HG03039 (cell line): ENCODE measurements around the gene OSBPL10.
"Not testable (repeated sequence)": the region's sequence is repeated elsewhere in the genome, so short reads cannot be mapped to it uniquely, and the experiment has no call there.

Experiments used
- ATAC-seq: cut with Tn5 transposase; IDR thresholded peaks from one replicate; pipeline ENCODE4 v1.9.1; 2021; ENCODE audit warnings: mild to moderate bottlenecking, moderate library complexity; ENCODE audit not compliant: unreplicated experiment

Gene OSBPL10

GRCh38 chr3:31815631-31816440 is 165.2 kb downstream of the OSBPL10 start:
- ATAC-seq: no peak

- no peak for ATAC-seq
These were observed 166.1 kb downstream of the OSBPL10 start for GRCh38 chr3:31815006-31815405.

GRCh38 chr3:31813686-31814085 is 167.4 kb downstream of the OSBPL10 start:
- ATAC-seq: no peak

- no peak for ATAC-seq
These were observed 167.9 kb downstream of the OSBPL10 start for GRCh38 chr3:31813197-31813596.

- ATAC-seq: no peak
These were observed 170.1 kb downstream of the OSBPL10 start for GRCh38 chr3:31810991-31811433.

GRCh38 chr3:31808143-31808720 is 172.8 kb downstream of the OSBPL10 start:
- no peak for ATAC-seq

- ATAC-seq: no peak
These were observed 176.6 kb downstream of the OSBPL10 start for GRCh38 chr3:31804251-31805051.

- no peak for ATAC-seq
These were observed 177.9 kb downstream of the OSBPL10 start for GRCh38 chr3:31802981-31803740.

- no peak for ATAC-seq
These were observed 180.6 kb downstream of the OSBPL10 start for GRCh38 chr3:31800436-31800835.

- no peak for ATAC-seq
These were observed 182.2 kb downstream of the OSBPL10 start for GRCh38 chr3:31798840-31799239.

GRCh38 chr3:31793821-31794220 is 187.2 kb downstream of the OSBPL10 start:
- ATAC-seq: no peak

GRCh38 chr3:31791090-31791430 is 190.0 kb downstream of the OSBPL10 start:
- no peak for ATAC-seq

GRCh38 chr3:31790193-31791089 is 190.6 kb downstream of the OSBPL10 start:
- no peak for ATAC-seq

- ATAC-seq: no peak
These were observed 191.6 kb downstream of the OSBPL10 start for GRCh38 chr3:31789429-31789828.

- no peak for ATAC-seq
These were observed 195.3 kb downstream of the OSBPL10 start for GRCh38 chr3:31785734-31786133.

GRCh38 chr3:31785286-31785685 is 195.8 kb downstream of the OSBPL10 start:
- no peak for ATAC-seq

- ATAC-seq: not testable (repeated sequence)
These were observed 197.2 kb downstream of the OSBPL10 start for GRCh38 chr3:31783851-31784250.

- ATAC-seq: not testable (repeated sequence)
These were observed 198.8 kb downstream of the OSBPL10 start for GRCh38 chr3:31782306-31782705.

- no peak for ATAC-seq
These were observed 201.5 kb downstream of the OSBPL10 start for GRCh38 chr3:31779514-31779913.

- ATAC-seq: no peak
These were observed 203.2 kb downstream of the OSBPL10 start for GRCh38 chr3:31777887-31778286.
